K562 (cell line): Measurements from ENCODE around the gene SAXO1. TPM values are rescaled to one million over a fixed set of nuclear protein-coding genes. Genes with fewer than 3 reads are reported as not detected.

ENCODE experiments used
- ARHGAP35 ChIP-seq: fragments of 450-650 bp; IDR thresholded peaks from 2 replicates; pipeline ENCODE4 v1.6.1; 2018; ENCODE audit not compliant: partially characterized antibody
- ARID1B ChIP-seq: fragments of 450-650 bp; IDR thresholded peaks from 2 replicates; pipeline ENCODE4 v1.6.1; 2016; ENCODE audit warnings: antibody characterized with exemption, mild to moderate bottlenecking, inconsistent platforms
- DNMT1 ChIP-seq: fragments of 450-650 bp; IDR thresholded peaks from 2 replicates; pipeline ENCODE4 v1.6.1; 2016; ENCODE audit warnings: antibody characterized with exemption, mild to moderate bottlenecking
- EP400 ChIP-seq: fragments of 450-650 bp; IDR thresholded peaks from 2 replicates; pipeline ENCODE4 v1.6.1; 2017; ENCODE audit warnings: antibody characterized with exemption, mild to moderate bottlenecking, moderate library complexity
- FUS ChIP-seq: fragments of 200-400 bp; formaldehyde crosslinking; optimal IDR thresholded peaks from 2 replicates; pipeline ENCODE3; 2017; ENCODE audit warnings: low read depth, low read length
- GATAD2B ChIP-seq: fragments of 450-650 bp; IDR thresholded peaks from 2 replicates; pipeline ENCODE4 v1.6.1; 2017; ENCODE audit warnings: mild to moderate bottlenecking, borderline replicate concordance
- HNRNPLL ChIP-seq: fragments of 200-400 bp; formaldehyde crosslinking; IDR thresholded peaks from 2 replicates; pipeline ENCODE4 v1.6.1; 2017; ENCODE audit warnings: low read length, low read depth, mild to moderate bottlenecking; ENCODE audit not compliant: poor library complexity, severe bottlenecking
- LEF1 ChIP-seq: fragments of 450-650 bp; IDR thresholded peaks from 2 replicates; pipeline ENCODE4 v1.6.1; 2016; ENCODE audit warnings: mild to moderate bottlenecking
- MITF ChIP-seq: IDR thresholded peaks from 2 replicates; pipeline ENCODE4 v1.6.1; 2014; ENCODE audit warnings: antibody characterized with exemption
- MYC ChIP-seq, 2 experiments: fragments of 250-450 bp in 1 of 2; sonication (Bioruptor Pico) in 1 of 2; IDR thresholded peaks; 2 replicates each; pipeline versions ENCODE4 v1.5.1 to v1.6.1; 2012 to 2021; ENCODE audit warnings: low read depth in 2 of 2, borderline replicate concordance in 1 of 2, improper control_type of control experiment in 1 of 2, low read length in 1 of 2, mild to moderate bottlenecking in 1 of 2, moderate library complexity in 1 of 2
- NRF1 ChIP-seq, 2 experiments: fragments of 450-650 bp; IDR thresholded peaks in 1 of 2; conservative IDR thresholded peaks in 1 of 2; 2 replicates each; pipeline ENCODE4 v1.6.1; 2014; ENCODE audit warnings: mild to moderate bottlenecking in 2 of 2
- RBM34 ChIP-seq: fragments of 200-400 bp; formaldehyde crosslinking; IDR thresholded peaks from 2 replicates; pipeline ENCODE4 v1.6.1; 2018; ENCODE audit warnings: low read length, borderline replicate concordance; ENCODE audit not compliant: insufficient read depth
- RFX1 ChIP-seq: fragments of 450-650 bp; IDR thresholded peaks from 2 replicates; pipeline ENCODE4 v1.6.1; 2016; ENCODE audit warnings: mild to moderate bottlenecking, moderate library complexity
- SMAD4 ChIP-seq: fragments of 250-450 bp; sonication (Bioruptor Pico); conservative IDR thresholded peaks from 2 replicates; pipeline ENCODE4 v1.8.0; 2021; ENCODE audit warnings: inconsistent platforms, mild to moderate bottlenecking, moderate library complexity
- SMARCA4 ChIP-seq: fragments of 450-650 bp; IDR thresholded peaks from 2 replicates; pipeline ENCODE4 v1.6.1; 2016
- SMC3 ChIP-seq: conservative IDR thresholded peaks from 2 replicates; pipeline ENCODE4 v1.6.1; 2011; ENCODE audit warnings: low read depth, low read length, improper control_type of control experiment; ENCODE audit not compliant: insufficient read depth
- SRSF3 ChIP-seq: fragments of 200-400 bp; formaldehyde crosslinking; IDR thresholded peaks from 2 replicates; pipeline ENCODE4 v1.6.1; 2016; ENCODE audit warnings: mild to moderate bottlenecking, low read length, moderate library complexity; ENCODE audit not compliant: insufficient read depth
- TFAP4 ChIP-seq: sonication (generic); formaldehyde crosslinking; IDR thresholded peaks from 2 replicates; pipeline ENCODE4 v1.8.0; 2022; ENCODE audit warnings: missing genetic modification reagents, mild to moderate bottlenecking, moderate library complexity, borderline replicate concordance
- TGIF2 ChIP-seq: sonication (generic); formaldehyde crosslinking; IDR thresholded peaks from 2 replicates; pipeline ENCODE4 v1.8.1; 2022; ENCODE audit warnings: mild to moderate bottlenecking, missing genetic modification reagents, moderate library complexity
- XRCC4 ChIP-seq: IDR thresholded peaks from one replicate; pipeline ENCODE4 v1.6.1; 2011; ENCODE audit not compliant: insufficient read depth, insufficient read length; ENCODE audit errors: extremely low read depth
- ZNF124 ChIP-seq: sonication (generic); formaldehyde crosslinking; IDR thresholded peaks from 2 replicates; pipeline ENCODE4 v1.8.1; 2022; ENCODE audit warnings: missing genetic modification reagents
- ZNF140 ChIP-seq: fragments of 250-450 bp; sonication (Bioruptor Pico); IDR thresholded peaks from 2 replicates; pipeline ENCODE4 v1.8.0; 2021; ENCODE audit warnings: moderate library complexity, mild to moderate bottlenecking, inconsistent platforms
- ZNF175 ChIP-seq: fragments of 200-800 bp; sonication (Bioruptor generic); IDR thresholded peaks from 2 replicates; pipeline ENCODE4 v1.6.1; 2016; ENCODE audit warnings: low read depth, mild to moderate bottlenecking, missing genetic modification characterization, missing compliant biosample characterization
- polyA plus RNA-seq, 8 experiments: library from polyadenylated mRNA; depleted of rRNA in 4 of 8; stranded (reverse) in 5 of 8; unstranded in 3 of 8; fragments of >200 nt; fragmentation: Nextera tagmentation in 2 of 8; fragmentation: Illumina TruSeq in 1 of 8; extraction: Ambion mirVana in 2 of 8; extraction: Trizol in 1 of 8; gene quantifications; 2 replicates each; pipeline versions ENCODE4 v1.2.1 to v1.2.3, GENCODE V29; 2011 to 2014; ENCODE audit warnings: inconsistent platforms in 1 of 8, missing spikeins in 1 of 8
- total RNA-seq, 7 experiments: library from RNA; depleted of rRNA in 6 of 7; stranded (reverse); fragments of >200 nt in 6 of 7; fragmentation: Illumina TruSeq in 2 of 7; extraction: Trizol in 2 of 7; gene quantifications; 2 replicates each; pipeline versions ENCODE4 v1.2.1 to v1.2.3, GENCODE V29; 2011 to 2021; ENCODE audit warnings: low replicate concordance in 1 of 7
- TF ChIP-seq, protein P1 (sequence below): fragments of 450-650 bp; formaldehyde crosslinking; conservative IDR thresholded peaks from 2 replicates; pipeline ENCODE4 v1.4.0; 2022; ENCODE audit warnings: mild to moderate bottlenecking, missing genetic modification characterization

Gene SAXO1
- total and polyA plus RNA-seq, 9 of the 15 experiments (the other 6 are each of a cell fraction or from before 2014, with no cell fraction given), result 0.04 TPM; not detected in 8

DNA sequence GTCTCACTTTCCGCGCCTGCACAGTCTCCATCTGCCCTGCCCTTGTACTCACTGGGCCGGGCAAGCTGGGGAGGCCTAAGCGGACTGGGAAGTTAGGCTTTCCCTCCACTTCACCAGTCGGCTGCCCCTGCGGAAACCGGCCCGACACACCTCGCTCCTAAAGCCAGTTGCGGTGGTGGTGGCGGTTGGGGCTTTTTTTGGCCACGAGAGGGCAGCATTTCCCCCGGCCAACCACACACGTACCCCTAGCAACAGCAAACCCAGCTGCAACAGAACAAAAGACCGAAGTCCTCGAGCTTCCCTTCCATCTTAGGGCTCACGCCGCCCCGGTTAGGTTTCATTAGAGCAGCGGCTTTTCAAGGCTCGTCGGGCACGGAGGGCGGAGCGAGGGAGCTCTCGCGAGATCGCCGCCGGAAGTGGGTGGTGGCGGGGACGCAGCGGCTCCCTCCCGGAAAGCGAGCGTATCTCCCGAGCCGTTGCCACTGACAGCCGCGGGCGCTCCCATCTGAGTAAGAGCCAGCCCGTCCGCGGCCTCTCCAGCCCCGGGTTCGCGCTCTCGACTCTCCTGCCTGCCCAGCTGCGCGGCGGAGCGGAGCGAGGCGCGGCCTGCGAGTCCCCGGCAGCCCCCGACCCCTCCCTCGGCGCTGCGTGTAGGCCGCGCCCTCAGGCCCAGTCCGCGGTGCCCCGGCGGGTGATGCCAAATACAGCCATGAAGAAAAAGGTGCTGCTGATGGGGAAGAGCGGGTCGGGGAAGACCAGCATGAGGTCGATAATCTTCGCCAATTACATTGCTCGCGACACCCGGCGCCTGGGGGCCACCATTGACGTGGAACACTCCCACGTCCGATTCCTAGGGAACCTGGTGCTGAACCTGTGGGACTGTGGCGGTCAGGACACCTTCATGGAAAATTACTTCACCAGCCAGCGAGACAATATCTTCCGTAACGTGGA lies 16.2 kb upstream of the SAXO1 start, which contains the start of gene RRAGA (continued):
- TF ChIP-seq, protein P1, sequence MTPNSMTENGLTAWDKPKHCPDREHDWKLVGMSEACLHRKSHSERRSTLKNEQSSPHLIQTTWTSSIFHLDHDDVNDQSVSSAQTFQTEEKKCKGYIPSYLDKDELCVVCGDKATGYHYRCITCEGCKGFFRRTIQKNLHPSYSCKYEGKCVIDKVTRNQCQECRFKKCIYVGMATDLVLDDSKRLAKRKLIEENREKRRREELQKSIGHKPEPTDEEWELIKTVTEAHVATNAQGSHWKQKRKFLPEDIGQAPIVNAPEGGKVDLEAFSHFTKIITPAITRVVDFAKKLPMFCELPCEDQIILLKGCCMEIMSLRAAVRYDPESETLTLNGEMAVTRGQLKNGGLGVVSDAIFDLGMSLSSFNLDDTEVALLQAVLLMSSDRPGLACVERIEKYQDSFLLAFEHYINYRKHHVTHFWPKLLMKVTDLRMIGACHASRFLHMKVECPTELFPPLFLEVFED (CRISPR knock-in tag), result no peak
- no peak for TF ChIP-seq ZNF124
- TF ChIP-seq LEF1, result no peak
- TF ChIP-seq MYC (IDR thresholded peaks at IDR 0.05; ENCODE audit: low read depth, low read length), result peak; percentile 55; the same call in 1 of the 2 replicates
- no peak for TF ChIP-seq MYC (CRISPR knock-in tag; IDR thresholded peaks at IDR 0.05; ENCODE audit: borderline replicate concordance, low read depth)
- TF ChIP-seq ZNF175 (CRISPR knock-in tag), result no peak
- peak; percentile 79 for TF ChIP-seq EP400
- peak; percentile 87 for TF ChIP-seq ARHGAP35
- TF ChIP-seq HNRNPLL, result peak; percentile 67
- TF ChIP-seq RBM34, result no peak
- no peak for TF ChIP-seq XRCC4
- TF ChIP-seq NRF1 (conservative IDR thresholded peaks at IDR 0.05 in 1 of 2, IDR thresholded peaks at IDR 0.05 in 1 of 2), result peak; percentile 62 to 67
- TF ChIP-seq MITF, result no peak
- TF ChIP-seq FUS, result no peak
- peak; percentile 95 for TF ChIP-seq TFAP4 (CRISPR knock-in tag)
- no peak for TF ChIP-seq GATAD2B
- no peak for TF ChIP-seq SMAD4
- TF ChIP-seq SRSF3, result no peak
- TF ChIP-seq RFX1, result peak; percentile 84
- TF ChIP-seq DNMT1, result no peak
- 0 out of 2 replicates have a peak, but pooled peaks have one; percentile 48 for TF ChIP-seq TGIF2 (CRISPR knock-in tag)
- peak; percentile 47 for TF ChIP-seq ARID1B
- no peak for TF ChIP-seq SMARCA4
- no peak for TF ChIP-seq ZNF140 (CRISPR knock-in tag)
- peak; percentile 39; the same call in 1 of the 2 replicates for TF ChIP-seq SMC3
